Endothelial cell of umbilical vein (primary cell): ENCODE results near the gene NF1. TPM values are rescaled to one million over a fixed set of nuclear protein-coding genes. Genes with fewer than 3 reads are reported as not detected.
"Not testable (repeated sequence)": the region's sequence is repeated elsewhere in the genome, so short reads cannot be mapped to it uniquely, and the experiment has no call there.

Experiments used
- BruUV-seq: library from RNA; stranded (reverse); fragments of 400-500 nt; replicated peaks from 2 replicates; lab custom pipeline; 2021; lab: Mats Ljungman, UMichigan
- CTCF ChIA-PET: fragments of 300-600, 350-600 bp; sonication (Branson Sonifier 250); formaldehyde crosslinking; loops from one replicate; lab custom pipeline; 2021; ENCODE audit warnings: antibody characterized with exemption, inconsistent platforms; lab: Charles Lee
- POLR2A ChIA-PET: fragments of 300-600, 350-600 bp; sonication (Branson Sonifier 250); formaldehyde crosslinking; loops from one replicate; lab custom pipeline; 2021; ENCODE audit warnings: antibody characterized with exemption, inconsistent platforms; lab: Charles Lee
- DNase-seq: peaks from one replicate; pipeline ENCODE4 v3.0.0-alpha.2; 2011; ENCODE audit warnings: low read depth, low spot score
- FAIRE-seq: peaks from 2 replicates; lab custom pipeline; 2011; peaks lifted over from hg19 to GRCh38; lab: Jason Lieb, UNC
- H2AFZ ChIP-seq: 2 replicates; pipeline ENCODE4 v1.6.0; 2012; ENCODE audit warnings: low read depth, low read length, control low read depth, inconsistent platforms
- H3K27ac ChIP-seq: 2 replicates; pipeline ENCODE4 v1.5.1; 2011; ENCODE audit warnings: low read depth, mild to moderate bottlenecking, control low read depth, low read length, moderate library complexity; ENCODE audit not compliant: insufficient read depth
- H3K27me3 ChIP-seq, 2 experiments: 2 replicates each; pipeline versions ENCODE4 v1.6.0 to v1.6.1; 2011; ENCODE audit warnings: low read length in 2 of 2, mixed read lengths in 1 of 2; ENCODE audit not compliant: control insufficient read depth in 2 of 2, insufficient read depth in 2 of 2
- H3K36me3 ChIP-seq, 2 experiments: 2 replicates in 1 of 2; 3 replicates in 1 of 2; pipeline ENCODE4 v1.5.1; 2011; ENCODE audit warnings: low read length in 2 of 2, mild to moderate bottlenecking in 1 of 2, moderate library complexity in 1 of 2; ENCODE audit not compliant: control insufficient read depth in 2 of 2, insufficient read depth in 2 of 2; ENCODE audit errors: extremely low read depth in 1 of 2
- H3K4me1 ChIP-seq: 3 replicates; pipeline ENCODE4 v1.5.1; 2011; ENCODE audit warnings: mild to moderate bottlenecking, low read length; ENCODE audit not compliant: control insufficient read depth, insufficient read depth; ENCODE audit errors: extremely low read depth
- H3K4me2 ChIP-seq: 2 replicates; pipeline ENCODE4 v1.6.1; 2011; ENCODE audit warnings: low read length, control low read depth, mixed read lengths; ENCODE audit not compliant: insufficient read depth
- H3K4me3 ChIP-seq, 3 experiments: fragments of 200-600 bp in 1 of 3; sonication (generic), shearing (Covaris generic) in 1 of 3; replicated peaks in 1 of 3; 2 replicates each; pipeline ENCODE4 v1.5.1; 2011 to 2016; ENCODE audit warnings: control low read depth in 3 of 3, low read length in 3 of 3, mild to moderate bottlenecking in 2 of 3, inconsistent platforms in 1 of 3, low read depth in 1 of 3, moderate library complexity in 1 of 3; ENCODE audit not compliant: insufficient read depth in 1 of 3
- H3K79me2 ChIP-seq: 2 replicates; pipeline ENCODE4 v1.6.0; 2012; ENCODE audit warnings: low read length, inconsistent platforms; ENCODE audit not compliant: control insufficient read depth, insufficient read depth
- H3K9ac ChIP-seq: replicated peaks from 2 replicates; pipeline ENCODE3; 2011; ENCODE audit warnings: low read length, control low read depth; ENCODE audit not compliant: insufficient read depth; ENCODE audit errors: extremely low read depth
- H3K9me1 ChIP-seq: replicated peaks from 3 replicates; pipeline ENCODE4 v1.6.0; 2011; ENCODE audit warnings: mild to moderate bottlenecking, low read length; ENCODE audit not compliant: control insufficient read depth, insufficient read depth; ENCODE audit errors: extremely low read depth
- H3K9me3 ChIP-seq: replicated peaks from 2 replicates; pipeline ENCODE4 v1.5.1; 2012; ENCODE audit warnings: low read length, inconsistent platforms; ENCODE audit not compliant: control insufficient read depth, insufficient read depth
- H4K20me1 ChIP-seq: replicated peaks from 2 replicates; pipeline ENCODE3; 2011; ENCODE audit warnings: mild to moderate bottlenecking, low read length; ENCODE audit not compliant: control insufficient read depth, insufficient read depth; ENCODE audit errors: extremely low read depth
- EZH2 ChIP-seq: IDR thresholded peaks from 2 replicates; pipeline ENCODE4 v1.6.1; 2012; ENCODE audit warnings: borderline replicate concordance, low read depth, mild to moderate bottlenecking, moderate library complexity, low read length, inconsistent platforms; ENCODE audit not compliant: severe bottlenecking
- FOS ChIP-seq: IDR thresholded peaks from 2 replicates; pipeline ENCODE4 v1.6.1; 2011; ENCODE audit warnings: mild to moderate bottlenecking, low read length, moderate library complexity, borderline replicate concordance; ENCODE audit not compliant: insufficient read depth
- dilution Hi-C: fragments of 300-500 bp; cut with MboI; formaldehyde crosslinking; loops from one replicate; pipeline ENCODE4 v1.15.0; 2019; ENCODE audit warnings: low sequenced_read_pairs; ENCODE audit not compliant: extremely low pct_ligation_motif_present
- intact Hi-C: fragments of 100-400 bp; cut with micrococcal nuclease; formaldehyde crosslinking; loops from one replicate; pipeline ENCODE4 v1.10.0; 2022
- polyA plus RNA-seq, 4 experiments: library from polyadenylated mRNA; depleted of rRNA in 3 of 4; stranded (reverse) in 3 of 4; unstranded in 1 of 4; fragments of >200 nt; gene quantifications; 2 replicates each; pipeline versions ENCODE4 v1.2.1 to v1.2.3, GENCODE V29; 2011 to 2012; ENCODE audit warnings: missing spikeins in 1 of 4
- total RNA-seq: library from RNA; stranded (reverse); gene quantifications from 2 replicates; pipeline ENCODE4 v1.2.3, GENCODE V29; 2021

The NF1 gene
- total and polyA plus RNA-seq, 2 donors (not counting 3 experiments of a cell fraction or from before 2014, with no cell fraction given), result 13.7 to 42.4 TPM

GRCh38 chr17:31112001-31112661 is 17.4 kb downstream of the NF1 start:
- H3K4me1 ChIP-seq, result peaks cover 5% of the 10 kb centered on the region
- BruUV-seq, result no TSS peak
- H3K27me3 ChIP-seq, result no peaks in the 10 kb centered on the region
- intact Hi-C loops, result no loop called here
- DNase-seq, result no peak
- dilution Hi-C loops, result no loop called here
- peaks cover 32% of the 10 kb centered on the region for H3K79me2 ChIP-seq
- H3K36me3 ChIP-seq, result no peaks in the 10 kb centered on the region
- H2AFZ ChIP-seq, result no peak overlapping the region
- peak; percentile 35 for FAIRE-seq
- no peaks in the 10 kb centered on the region for H3K9me1 ChIP-seq
- POLR2A ChIA-PET, result no interaction called here
- H3K4me2 ChIP-seq, result no peak overlapping the region
- H4K20me1 ChIP-seq, result peaks cover 4% of the 10 kb centered on the region
- no peaks in the 10 kb centered on the region for H3K9me3 ChIP-seq
- H3K4me3 ChIP-seq, result no peak overlapping the region
- H3K9ac ChIP-seq, result no peak overlapping the region
- TF ChIP-seq EZH2 (no peak), FOS (peak; percentile 16)
- H3K27ac ChIP-seq, result no peak overlapping the region
- CTCF ChIA-PET, result interaction anchor here (0.8 to 1.0 kb wide), 2 partner anchors 10 to 16 kb away, joined by 3 read pairs; no protein-coding TSS in a partner anchor

- intact Hi-C loops, POLR2A ChIA-PET, H3K36me3 ChIP-seq, H3K9me1 ChIP-seq, H3K4me1 ChIP-seq, H3K27ac ChIP-seq, H4K20me1 ChIP-seq, dilution Hi-C loops, H3K9me3 ChIP-seq, H3K9ac ChIP-seq, FAIRE-seq, BruUV-seq, DNase-seq, CTCF ChIA-PET, H3K4me3 ChIP-seq, H3K4me2 ChIP-seq, H3K27me3 ChIP-seq, H2AFZ ChIP-seq: not testable (repeated sequence)
- H3K79me2 ChIP-seq, result peaks cover 24% of the 10 kb centered on the region
These were observed 18.6 kb downstream of the NF1 start for GRCh38 chr17:31113368-31113767.
